ENCODE measurements around the gene ROR2.
"Not testable (repeated sequence)": the region's sequence is repeated elsewhere in the genome, so short reads cannot be mapped to it uniquely, and the experiment has no call there.

The ROR2 gene

DNA sequence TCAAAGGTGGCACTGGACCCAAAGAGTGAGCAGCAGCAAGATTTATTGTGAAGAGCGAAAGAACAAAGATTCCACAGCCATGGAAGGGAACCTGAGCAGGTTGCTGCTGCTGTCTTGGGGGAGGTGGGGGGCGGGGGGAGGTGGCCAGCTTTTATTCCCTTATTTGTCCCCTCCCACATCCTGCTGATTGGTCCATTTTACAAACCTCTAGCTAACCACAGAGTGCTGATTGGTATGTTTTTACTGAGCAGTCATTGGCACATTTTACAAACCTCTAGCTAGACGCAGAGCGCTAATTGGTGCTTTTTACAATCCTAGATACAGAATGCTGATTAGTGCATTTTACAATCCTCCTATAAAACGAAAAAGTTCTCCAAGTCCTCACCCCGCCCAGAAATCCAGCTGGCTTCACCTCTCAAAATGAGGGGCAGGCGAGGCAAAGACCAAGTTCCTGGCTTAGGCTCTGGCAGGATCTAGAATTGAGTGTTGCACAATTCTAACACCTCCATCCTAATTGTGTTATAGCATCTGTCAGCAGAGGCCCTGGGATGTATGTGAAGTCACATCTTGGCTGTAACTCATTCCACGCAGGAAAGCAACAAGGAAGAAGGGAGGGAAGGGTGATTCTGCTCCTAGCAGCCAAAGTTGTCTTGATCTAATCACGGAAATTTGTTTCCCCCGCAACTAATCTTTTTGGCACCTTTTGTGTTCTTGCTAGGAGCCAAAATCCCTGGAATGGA is 34.3 kb downstream of the ROR2 start:
- H3K4me3 ChIP-seq (ENCODE audit: low read depth, low read length), result no peak overlapping the region
- TF ChIP-seq, protein P1, sequence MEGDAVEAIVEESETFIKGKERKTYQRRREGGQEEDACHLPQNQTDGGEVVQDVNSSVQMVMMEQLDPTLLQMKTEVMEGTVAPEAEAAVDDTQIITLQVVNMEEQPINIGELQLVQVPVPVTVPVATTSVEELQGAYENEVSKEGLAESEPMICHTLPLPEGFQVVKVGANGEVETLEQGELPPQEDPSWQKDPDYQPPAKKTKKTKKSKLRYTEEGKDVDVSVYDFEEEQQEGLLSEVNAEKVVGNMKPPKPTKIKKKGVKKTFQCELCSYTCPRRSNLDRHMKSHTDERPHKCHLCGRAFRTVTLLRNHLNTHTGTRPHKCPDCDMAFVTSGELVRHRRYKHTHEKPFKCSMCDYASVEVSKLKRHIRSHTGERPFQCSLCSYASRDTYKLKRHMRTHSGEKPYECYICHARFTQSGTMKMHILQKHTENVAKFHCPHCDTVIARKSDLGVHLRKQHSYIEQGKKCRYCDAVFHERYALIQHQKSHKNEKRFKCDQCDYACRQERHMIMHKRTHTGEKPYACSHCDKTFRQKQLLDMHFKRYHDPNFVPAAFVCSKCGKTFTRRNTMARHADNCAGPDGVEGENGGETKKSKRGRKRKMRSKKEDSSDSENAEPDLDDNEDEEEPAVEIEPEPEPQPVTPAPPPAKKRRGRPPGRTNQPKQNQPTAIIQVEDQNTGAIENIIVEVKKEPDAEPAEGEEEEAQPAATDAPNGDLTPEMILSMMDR (IDR thresholded peaks at IDR 0.05; ENCODE audit: low read depth, low read length, missing control alignments), result no peak
- DNase-seq (ENCODE audit: low read depth), result no peak

DNA sequence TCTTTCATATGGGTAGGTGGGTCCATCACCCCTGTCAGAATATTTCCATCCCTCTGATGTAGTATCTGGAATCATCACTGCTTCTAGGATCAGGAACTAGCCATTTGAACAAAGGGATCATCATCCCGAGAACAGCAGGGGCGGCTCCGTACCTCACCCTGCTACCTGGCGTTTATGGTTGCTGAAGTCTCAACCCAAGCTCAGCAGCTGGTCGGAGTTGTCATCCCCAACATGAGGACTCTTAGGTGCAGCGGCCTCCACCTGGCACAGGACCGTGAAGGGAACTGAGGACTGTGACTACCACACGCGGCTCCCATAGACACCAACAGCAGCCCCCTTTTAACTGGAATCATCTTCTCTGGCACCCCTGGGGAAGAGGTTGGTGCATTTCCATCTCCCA is 35.1 kb downstream of the ROR2 start:
- no peak for DNase-seq (ENCODE audit: low read depth)
- H3K4me3 ChIP-seq (ENCODE audit: low read depth, low read length), result no peak overlapping the region
- TF ChIP-seq, protein P1 (IDR thresholded peaks at IDR 0.05; ENCODE audit: low read depth, low read length, missing control alignments), result no peak

DNA sequence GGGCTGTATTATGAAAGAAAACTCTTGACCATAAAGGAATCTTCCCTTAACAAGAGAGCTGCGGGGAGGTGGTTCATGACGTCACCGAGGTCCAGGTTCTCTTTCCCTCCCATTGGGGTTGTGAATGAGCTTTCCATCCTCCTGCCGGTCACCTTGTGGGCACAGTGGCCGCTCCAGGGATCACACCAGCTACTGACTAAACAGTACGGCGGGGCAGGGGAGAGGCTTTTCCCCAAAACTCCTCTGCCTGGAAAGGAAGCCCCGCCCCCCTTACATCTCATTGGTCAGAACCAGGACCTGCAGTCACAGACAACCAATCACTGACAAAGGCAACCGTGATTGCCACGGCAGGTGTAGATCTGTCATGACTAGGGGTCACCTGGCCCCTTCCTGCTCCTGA is 35.6 kb downstream of the ROR2 start:
- TF ChIP-seq, protein P1 (IDR thresholded peaks at IDR 0.05; ENCODE audit: low read depth, low read length, missing control alignments), result no peak
- no peak overlapping the region for H3K4me3 ChIP-seq (ENCODE audit: low read depth, low read length)
- no peak for DNase-seq (ENCODE audit: low read depth)

DNA sequence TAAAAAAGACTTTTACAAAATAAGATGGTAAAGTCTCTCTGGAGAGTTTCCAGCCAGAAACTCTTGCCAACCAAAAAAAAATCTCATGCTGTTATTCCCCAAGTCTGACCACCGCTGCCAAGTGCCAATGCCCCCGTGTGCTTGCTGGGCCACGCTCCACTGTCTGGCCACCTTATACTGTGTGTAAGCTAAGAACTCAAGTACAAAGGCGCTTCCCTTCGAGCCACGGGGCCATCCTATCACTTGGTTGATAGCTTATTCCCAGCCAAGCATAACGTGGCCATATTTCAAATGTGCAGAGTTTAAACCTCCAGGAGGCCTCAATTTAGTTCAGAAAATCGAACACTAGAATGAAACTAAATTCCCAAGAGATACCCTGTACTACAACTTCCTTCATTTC is 36.0 kb downstream of the ROR2 start:
- H3K4me3 ChIP-seq (ENCODE audit: low read depth, low read length), result no peak overlapping the region
- TF ChIP-seq, protein P1 (IDR thresholded peaks at IDR 0.05; ENCODE audit: low read depth, low read length, missing control alignments), result no peak
- DNase-seq (ENCODE audit: low read depth), result no peak

DNA sequence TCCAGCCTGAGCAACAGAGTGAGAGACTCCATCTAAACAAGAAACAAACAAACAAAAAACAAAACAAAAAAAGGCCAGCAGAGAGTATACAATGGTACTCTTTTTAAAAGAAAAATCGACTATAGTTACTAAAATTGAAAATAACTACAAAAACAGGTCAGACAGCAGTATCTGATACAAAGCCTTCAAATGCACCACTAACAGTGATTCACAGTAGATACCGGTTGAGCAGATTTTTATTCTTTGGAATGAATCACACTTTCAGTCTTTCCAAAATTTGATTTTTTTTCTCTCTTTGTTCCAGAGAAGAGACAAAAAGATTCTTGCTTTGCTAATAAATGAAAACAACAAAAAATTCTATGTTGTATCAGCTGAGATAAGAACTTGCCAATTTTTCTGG is 36.9 kb downstream of the ROR2 start:
- no peak for DNase-seq (ENCODE audit: low read depth)
- H3K4me3 ChIP-seq (ENCODE audit: low read depth, low read length), result no peak overlapping the region
- TF ChIP-seq, protein P1 (IDR thresholded peaks at IDR 0.05; ENCODE audit: low read depth, low read length, missing control alignments), result no peak

DNA sequence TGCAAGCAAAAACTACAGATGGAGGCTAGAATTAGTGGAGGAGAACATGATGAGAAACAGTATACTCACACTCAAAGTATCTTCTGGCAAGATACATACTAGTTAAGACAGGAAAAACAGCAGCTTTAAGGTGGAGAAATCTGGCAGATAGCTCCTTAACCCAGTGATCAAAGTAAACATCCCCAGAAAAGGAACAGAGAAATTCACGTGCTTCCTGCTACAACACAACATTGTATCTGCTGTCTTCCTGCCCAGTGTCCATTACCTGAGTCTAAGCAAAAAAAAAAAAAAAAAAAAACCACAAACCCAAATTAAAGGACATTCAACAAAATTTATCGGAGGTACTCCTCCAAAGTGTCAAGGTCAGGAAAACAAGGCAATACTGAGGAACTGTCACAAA is 38.4 kb downstream of the ROR2 start:
- no peak overlapping the region for H3K4me3 ChIP-seq (ENCODE audit: low read depth, low read length)
- no peak for DNase-seq (ENCODE audit: low read depth)
- TF ChIP-seq, protein P1 (IDR thresholded peaks at IDR 0.05; ENCODE audit: low read depth, low read length, missing control alignments), result no peak

DNA sequence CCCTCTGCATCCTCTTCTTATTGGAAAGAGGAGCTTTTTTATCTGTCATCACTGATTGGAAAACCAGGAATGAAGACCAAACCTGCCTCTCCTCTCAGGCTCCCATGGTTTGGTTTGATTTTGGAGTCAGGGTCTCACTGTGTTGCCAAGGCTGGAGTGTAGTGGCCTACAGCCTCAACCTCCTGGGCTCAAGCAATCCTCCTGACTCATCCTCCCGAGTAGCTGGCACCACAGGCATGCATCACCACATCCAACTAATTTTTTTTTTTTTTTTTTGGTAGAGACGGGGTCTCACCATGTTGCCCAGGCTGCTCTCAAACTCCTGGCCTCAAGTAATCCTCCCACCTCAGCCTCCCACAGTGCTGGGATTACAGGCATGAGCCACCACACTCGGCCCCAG is 40.8 kb downstream of the ROR2 start:
- DNase-seq (ENCODE audit: low read depth); H3K4me3 ChIP-seq (ENCODE audit: low read depth, low read length): not testable (repeated sequence)

Data from GM12864 (cell line).